K562 (cell line): ENCODE data around the gene NAA38.

Source experiments
- CTCF ChIP-seq, 3 experiments: IDR thresholded peaks in 2 of 3; conservative IDR thresholded peaks in 1 of 3; 2 replicates each; pipeline ENCODE4 v1.5.1; 2011 to 2012; ENCODE audit warnings: low read length in 3 of 3, mild to moderate bottlenecking in 3 of 3, control low read depth in 2 of 3, improper control_type of control experiment in 1 of 3, inconsistent platforms in 1 of 3, low read depth in 1 of 3, mixed read lengths in 1 of 3, moderate library complexity in 1 of 3; ENCODE audit not compliant: insufficient read depth in 2 of 3
- DIDO1 ChIP-seq: fragments of 450-650 bp; IDR thresholded peaks from 2 replicates; pipeline ENCODE4 v1.6.1; 2016; ENCODE audit warnings: low read depth, missing biosample characterization, missing genetic modification characterization
- HDAC6 ChIP-seq: IDR thresholded peaks from 2 replicates; pipeline ENCODE4 v1.6.1; 2012; ENCODE audit warnings: low read depth, mild to moderate bottlenecking, control low read depth, inconsistent platforms, low read length, moderate library complexity
- MIER1 ChIP-seq: fragments of 450-650 bp; IDR thresholded peaks from 2 replicates; pipeline ENCODE4 v1.6.1; 2016; ENCODE audit warnings: antibody characterized with exemption, mild to moderate bottlenecking, low read depth
- MLX ChIP-seq, 2 experiments: fragments of 450-650 bp in 1 of 2; sonication (generic) in 1 of 2; formaldehyde crosslinking; conservative IDR thresholded peaks; 2 replicates each; pipeline versions ENCODE4 v1.4.0 to v1.8.1; 2020 to 2022; ENCODE audit warnings: mild to moderate bottlenecking in 1 of 2, missing genetic modification reagents in 1 of 2
- PATZ1 ChIP-seq: fragments of 250-450 bp; sonication (Bioruptor Pico); IDR thresholded peaks from 2 replicates; pipeline ENCODE4 v1.5.0; 2020; ENCODE audit warnings: mild to moderate bottlenecking, borderline replicate concordance
- RBFOX2 ChIP-seq: fragments of 200-400 bp; formaldehyde crosslinking; IDR thresholded peaks from 2 replicates; pipeline ENCODE4 v1.6.1; 2017; ENCODE audit warnings: low read depth, mild to moderate bottlenecking, low read length, moderate library complexity
- ZFP36 ChIP-seq: fragments of 150-350 bp; IDR thresholded peaks from 2 replicates; pipeline ENCODE4 v1.6.1; 2018; ENCODE audit warnings: low read length, low read depth; ENCODE audit not compliant: partially characterized antibody
- ZNF316 ChIP-seq: fragments of 450-650 bp; IDR thresholded peaks from 2 replicates; pipeline ENCODE4 v1.6.1; 2016

GRCh38 chr17:7882068-7882467, 24.7 kb upstream of the NAA38 start:
- no peak for TF ChIP-seq HDAC6
- no peak for TF ChIP-seq ZNF316
- TF ChIP-seq RBFOX2: no peak
- no peak for TF ChIP-seq MIER1
- no peak for TF ChIP-seq DIDO1 (tag)
- TF ChIP-seq CTCF (IDR thresholded peaks at IDR 0.05 in 2 of 3, conservative IDR thresholded peaks at IDR 0.05 in 1 of 3; ENCODE audit: insufficient read depth in 2 of 3, low read depth in 1 of 3, low read length in 3 of 3): no peak
- TF ChIP-seq MLX (CRISPR knock-in tag; conservative IDR thresholded peaks at IDR 0.05): no peak
- no peak for TF ChIP-seq ZFP36
- TF ChIP-seq PATZ1 (CRISPR knock-in tag): no peak
